HepG2 (cell line): ENCODE data around the gene STOML3. TPM values are rescaled to one million over a fixed set of nuclear protein-coding genes. Genes with fewer than 3 reads are reported as not detected.

ENCODE experiments used
- ATAC-seq: fragments of 200-7000 bp; cut with Tn5 transposase; 3 replicates; pipeline ENCODE4 v1.9.1; 2020; ENCODE audit warnings: mild to moderate bottlenecking, moderate library complexity
- BruUV-seq: library from RNA; stranded (reverse); fragments of 400-500 nt; replicated peaks from 2 replicates; lab custom pipeline; 2021; lab: Mats Ljungman, UMichigan
- CTCF ChIA-PET: fragments of 300-600 bp; formaldehyde crosslinking; extraction: SDS; loops from one replicate; lab custom pipeline; 2021; ENCODE audit warnings: low total read pairs, inconsistent platforms, low intra/inter-chr PET ratio; lab: Yijun Ruan, JAX
- POLR2A ChIA-PET: fragments of 350-600 bp; sonication (Branson Sonifier 250); formaldehyde crosslinking; loops from one replicate; lab custom pipeline; 2020; ENCODE audit warnings: antibody characterized with exemption, inconsistent platforms; lab: Yijun Ruan, JAX
- DNase-seq: peaks from one replicate; pipeline ENCODE4 v3.0.0-alpha.2; 2015; ENCODE audit warnings: low spot score
- FAIRE-seq: peaks from 3 replicates; lab custom pipeline; 2011; peaks lifted over from hg19 to GRCh38; lab: Jason Lieb, UNC
- H2AFZ ChIP-seq: one replicate; pipeline ENCODE4 v1.6.1; 2011; ENCODE audit warnings: low read length, inconsistent platforms
- H3K27ac ChIP-seq: fragments of 300-600 bp; 3 replicates; pipeline ENCODE4 v1.8.0; 2011; ENCODE audit warnings: mixed run types, mild to moderate bottlenecking, mixed read lengths, low read length, inconsistent platforms; ENCODE audit not compliant: insufficient read depth; ENCODE audit errors: extremely low read length
- H3K27me3 ChIP-seq, 2 experiments: fragments of 200-600 bp in 1 of 2; 2 replicates in 1 of 2; 3 replicates in 1 of 2; pipeline versions ENCODE4 v1.6.0 to v1.8.0; 2011; ENCODE audit warnings: low read length in 2 of 2, mild to moderate bottlenecking in 2 of 2, moderate library complexity in 2 of 2, inconsistent platforms in 1 of 2; ENCODE audit not compliant: insufficient read depth in 2 of 2, control insufficient read depth in 1 of 2
- H3K36me3 ChIP-seq, 2 experiments: fragments of 200-600 bp in 1 of 2; replicated peaks in 1 of 2; 2 replicates in 1 of 2; 3 replicates in 1 of 2; pipeline versions ENCODE4 v1.5.1 to v1.8.0; 2011; ENCODE audit warnings: low read length in 2 of 2, inconsistent platforms in 1 of 2; ENCODE audit not compliant: insufficient read depth in 2 of 2, control insufficient read depth in 1 of 2
- H3K4me1 ChIP-seq: 2 replicates; pipeline ENCODE4 v1.5.1; 2012; ENCODE audit warnings: low read length, inconsistent platforms; ENCODE audit not compliant: insufficient read depth
- H3K4me2 ChIP-seq: 2 replicates; pipeline ENCODE4 v1.6.0; 2011; ENCODE audit warnings: low read depth, low read length, inconsistent platforms
- H3K4me3 ChIP-seq, 3 experiments: fragments of 200-600 bp in 1 of 3; sonication (generic), shearing (Covaris generic) in 1 of 3; replicated peaks in 1 of 3; 2 replicates each; pipeline ENCODE4 v1.5.1; 2011 to 2016; ENCODE audit warnings: low read length in 3 of 3, inconsistent platforms in 2 of 3, low read depth in 2 of 3, mild to moderate bottlenecking in 2 of 3, control low read depth in 1 of 3, mixed read lengths in 1 of 3; ENCODE audit not compliant: insufficient read depth in 1 of 3
- H3K79me2 ChIP-seq: one replicate; pipeline ENCODE4 v1.6.1; 2011; ENCODE audit warnings: low read length, inconsistent platforms; ENCODE audit not compliant: insufficient read depth
- H3K9ac ChIP-seq: 2 replicates; pipeline ENCODE4 v1.6.0; 2011; ENCODE audit warnings: mild to moderate bottlenecking, low read depth, low read length, inconsistent platforms; ENCODE audit not compliant: insufficient read depth
- H3K9me3 ChIP-seq: 2 replicates; pipeline ENCODE4 v1.5.1; 2012; ENCODE audit warnings: mild to moderate bottlenecking, low read length
- H4K20me1 ChIP-seq: 2 replicates; pipeline ENCODE4 v1.6.0; 2011; ENCODE audit warnings: inconsistent platforms, mild to moderate bottlenecking, low read length, moderate library complexity; ENCODE audit not compliant: insufficient read depth
- ARID5B ChIP-seq: IDR thresholded peaks from 2 replicates; pipeline ENCODE4 v1.4.0; 2020; ENCODE audit warnings: mild to moderate bottlenecking, missing genetic modification reagents
- ATF4 ChIP-seq, 2 experiments: fragments of 450-650 bp in 1 of 2; sonication (generic) in 1 of 2; formaldehyde crosslinking; IDR thresholded peaks; 2 replicates each; pipeline versions ENCODE4 v1.5.0 to v1.8.0; 2020 to 2022; ENCODE audit warnings: mild to moderate bottlenecking in 1 of 2, missing genetic modification reagents in 1 of 2
- FOXA3 ChIP-seq: IDR thresholded peaks from 2 replicates; pipeline ENCODE4 v1.6.1; 2016; ENCODE audit warnings: missing genetic modification reagents, missing compliant biosample characterization
- SAP130 ChIP-seq: IDR thresholded peaks from 2 replicates; pipeline ENCODE4 v1.6.1; 2016; ENCODE audit warnings: low read depth
- WGBS: methylation state at CpG from one replicate; pipeline ENCODE4 v1.1.6; 2017; ENCODE audit warnings: low lambda C conversion rate; 5-methylcytosine and 5-hydroxymethylcytosine counted together
- in situ Hi-C: cut with HindIII; loops from 2 replicates; pipeline ENCODE4 v1.10.0; 2017; ENCODE audit warnings: low pct_unique_long_range_greater_than_20kb; ENCODE audit not compliant: extremely low pct_ligation_motif_present
- intact Hi-C: fragments of 100-400 bp; cut with micrococcal nuclease; formaldehyde crosslinking; loops from one replicate; pipeline ENCODE4 v1.10.0; 2022; ENCODE audit not compliant: unreplicated experiment
- polyA plus RNA-seq, 8 experiments: library from polyadenylated mRNA; depleted of rRNA in 3 of 8; stranded (reverse) in 7 of 8; unstranded in 1 of 8; fragments of >200 nt; fragmentation: Illumina TruSeq in 4 of 8; extraction: Trizol in 4 of 8; gene quantifications; 2 replicates each; pipeline versions ENCODE4 v1.2.1 to v1.2.3, GENCODE V29; 2011 to 2016; ENCODE audit warnings: low read depth in 4 of 8, missing spikeins in 1 of 8, mixed read lengths in 1 of 8; ENCODE audit not compliant: insufficient read depth in 1 of 8
- total RNA-seq, 5 experiments: library from RNA; depleted of rRNA; stranded (reverse); fragments of >200 nt; fragmentation: Illumina TruSeq; extraction: Trizol; gene quantifications; 2 replicates each; pipeline ENCODE4 v1.2.3, GENCODE V29; 2016; ENCODE audit warnings: low read depth in 1 of 5

STOML3 gene
- total and polyA plus RNA-seq, 2 of the 13 experiments (the other 11 are each of a cell fraction or from before 2014, with no cell fraction given) = not detected

GRCh38 chr13:39036212-39036611 lies 45.6 kb upstream of the STOML3 start:
- intact Hi-C loops = loop anchor here (10.0 kb wide), 1 partner anchor 619 kb away; the partner anchor contains the start of gene COG6
- under 1% methylated on average over 9 of the region's 9 CpGs for WGBS
- peak overlapping the region; percentile 84 to 95 (median 86) for H3K4me3 ChIP-seq
- ATAC-seq = no peak
- H2AFZ ChIP-seq = no peak overlapping the region
- no peaks in the 10 kb centered on the region for H3K9me3 ChIP-seq
- peak overlapping the region; percentile 88 for H3K27ac ChIP-seq
- 0 out of 2 replicates have a peak, but pooled peaks have one; percentile 18 for TF ChIP-seq ARID5B (CRISPR knock-in tag)
- peak in 1 of 2 experiments; percentile 53; a peak in 1 of 4 replicates for TF ChIP-seq ATF4 (CRISPR knock-in tag; IDR thresholded peaks at IDR 0.05)
- peak; percentile 50 for TF ChIP-seq SAP130 (CRISPR knock-in tag)
- no peak for TF ChIP-seq FOXA3 (CRISPR knock-in tag)
- H4K20me1 ChIP-seq = peaks cover 8% of the 10 kb centered on the region; the same call in 1 of the 2 replicates
- no peak for FAIRE-seq
- H3K9ac ChIP-seq = peak overlapping the region; percentile 81
- DNase-seq = peak; percentile 25
- H3K36me3 ChIP-seq = 0 out of 5 replicates have a peak, but pooled peaks cover 0 to 5% of the 10 kb centered on the region in 2 experiments
- peaks cover 75% of the 10 kb centered on the region for H3K79me2 ChIP-seq
- BruUV-seq = no TSS peak
- POLR2A ChIA-PET = interaction anchor here (0.8 to 1.9 kb wide), 2 partner anchors 13 to 19 kb away, joined by 3 to 5 read pairs; no protein-coding TSS in a partner anchor
- in situ Hi-C loops = no loop called here
- H3K4me2 ChIP-seq = peak overlapping the region; percentile 84
- peaks cover 39% of the 10 kb centered on the region for H3K4me1 ChIP-seq
- no peaks in the 10 kb centered on the region; a peak in 1 of 5 replicates for H3K27me3 ChIP-seq
- CTCF ChIA-PET = no interaction called here
